Activated CD4-positive, alpha-beta T cell treated with anti-CD3 and anti-CD28 coated beads, Interleukin-2, amount 50 U/mL, for 16 hours (primary cell): ENCODE data around the gene PCDH9.

Source experiments
- DNase-seq: peaks from one replicate; pipeline ENCODE4 v3.0.0-alpha.2; 2020

The PCDH9 gene

GRCh38 chr13:67077132-67077531 is 153.0 kb downstream of the PCDH9 start:
- no peak for DNase-seq

- no peak for DNase-seq
These were observed 153.8 kb downstream of the PCDH9 start for GRCh38 chr13:67076378-67076777.

DNA sequence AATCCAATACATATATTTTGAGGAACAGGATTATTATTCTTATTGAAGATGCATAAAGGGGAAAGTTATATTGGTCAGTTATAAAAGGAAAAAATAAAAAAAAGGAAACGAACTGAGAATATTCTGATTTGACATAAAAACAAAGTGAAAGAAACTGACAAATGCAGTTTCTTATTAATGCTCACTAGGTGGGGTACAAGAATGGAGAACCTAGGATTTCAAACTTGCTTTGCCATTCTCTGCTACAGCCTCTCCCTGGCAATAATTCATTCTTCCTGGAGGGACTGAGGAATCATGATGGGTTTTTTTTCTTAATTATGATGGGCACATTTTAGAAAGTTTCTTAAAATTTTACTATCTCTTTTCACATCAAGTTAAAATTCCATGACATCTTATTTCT is 154.9 kb downstream of the PCDH9 start:
- DNase-seq = no peak

GRCh38 chr13:67071918-67072598 is 158.1 kb downstream of the PCDH9 start:
- no peak for DNase-seq

- DNase-seq = no peak
These were observed 159.8 kb downstream of the PCDH9 start for GRCh38 chr13:67070306-67070705.

DNA sequence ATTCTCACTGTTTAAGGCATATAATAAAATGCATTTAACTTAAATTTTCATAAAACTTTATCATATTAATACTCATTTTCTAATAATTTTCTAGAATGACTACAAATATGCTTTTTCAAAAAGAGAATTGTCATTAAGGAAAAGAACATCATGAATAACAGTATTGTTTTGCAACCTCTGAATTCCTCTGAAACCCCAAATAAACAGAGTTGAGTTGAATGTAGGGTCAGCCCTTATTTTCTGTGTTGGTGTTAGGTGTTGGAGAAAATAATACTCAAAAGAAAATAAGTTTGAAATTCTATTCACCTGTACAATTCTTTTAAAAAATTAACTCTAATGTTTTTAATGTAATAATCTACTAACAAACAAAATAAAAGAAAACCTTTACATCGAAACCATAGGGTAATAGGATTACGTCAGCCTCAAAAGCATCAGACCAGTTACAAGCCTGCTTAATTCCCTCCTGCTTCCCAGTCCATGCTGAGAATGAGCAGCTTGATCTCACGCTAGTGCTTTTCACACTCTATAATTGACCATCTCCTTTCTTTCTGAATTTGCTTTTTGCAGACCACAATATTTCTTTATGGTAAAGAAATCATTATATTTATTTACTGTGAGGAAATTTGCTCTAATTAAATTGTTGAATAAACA is 160.9 kb downstream of the PCDH9 start:
- no peak for DNase-seq

GRCh38 chr13:67064920-67065319 is 165.2 kb downstream of the PCDH9 start:
- no peak for DNase-seq

GRCh38 chr13:67063036-67063435 is 167.1 kb downstream of the PCDH9 start:
- DNase-seq = no peak

DNA sequence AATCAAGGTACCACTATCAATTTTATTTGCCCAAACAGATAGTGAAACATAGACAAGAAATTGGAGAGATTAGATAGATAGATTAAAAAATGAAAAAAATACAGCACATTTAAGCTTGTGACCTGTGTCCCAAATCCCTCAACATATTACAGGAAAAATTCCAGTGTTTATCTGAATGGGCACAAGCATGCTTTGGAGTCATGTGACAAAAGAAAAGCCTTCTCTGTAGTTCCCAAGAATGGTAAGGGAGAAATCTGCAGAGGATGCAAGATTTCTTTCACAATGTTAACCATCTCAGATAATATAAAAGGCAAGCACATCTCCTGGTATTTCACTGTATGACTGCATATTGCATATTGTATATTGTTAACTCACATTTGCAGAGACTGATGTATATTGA is 168.0 kb downstream of the PCDH9 start:
- DNase-seq = no peak

DNA sequence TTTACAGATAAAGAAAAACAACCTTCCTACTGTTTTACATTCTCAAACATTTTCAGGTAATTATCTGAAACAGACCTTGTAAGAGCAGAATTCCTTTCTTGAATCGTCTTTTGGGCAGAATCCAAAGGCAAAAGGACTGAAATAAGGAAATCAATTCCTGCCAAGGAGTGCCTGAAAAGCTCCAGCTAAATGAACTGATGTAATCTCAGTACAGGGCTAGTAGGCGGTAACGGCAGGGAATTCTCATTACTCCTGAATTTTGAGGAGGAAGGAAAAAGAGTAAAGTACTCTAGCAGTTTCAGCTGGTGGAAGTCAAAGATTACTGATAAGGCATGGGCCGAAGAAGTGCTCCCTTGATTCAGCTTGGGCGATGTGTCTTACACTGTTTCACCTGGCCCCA is 168.4 kb downstream of the PCDH9 start:
- DNase-seq = no peak

DNA sequence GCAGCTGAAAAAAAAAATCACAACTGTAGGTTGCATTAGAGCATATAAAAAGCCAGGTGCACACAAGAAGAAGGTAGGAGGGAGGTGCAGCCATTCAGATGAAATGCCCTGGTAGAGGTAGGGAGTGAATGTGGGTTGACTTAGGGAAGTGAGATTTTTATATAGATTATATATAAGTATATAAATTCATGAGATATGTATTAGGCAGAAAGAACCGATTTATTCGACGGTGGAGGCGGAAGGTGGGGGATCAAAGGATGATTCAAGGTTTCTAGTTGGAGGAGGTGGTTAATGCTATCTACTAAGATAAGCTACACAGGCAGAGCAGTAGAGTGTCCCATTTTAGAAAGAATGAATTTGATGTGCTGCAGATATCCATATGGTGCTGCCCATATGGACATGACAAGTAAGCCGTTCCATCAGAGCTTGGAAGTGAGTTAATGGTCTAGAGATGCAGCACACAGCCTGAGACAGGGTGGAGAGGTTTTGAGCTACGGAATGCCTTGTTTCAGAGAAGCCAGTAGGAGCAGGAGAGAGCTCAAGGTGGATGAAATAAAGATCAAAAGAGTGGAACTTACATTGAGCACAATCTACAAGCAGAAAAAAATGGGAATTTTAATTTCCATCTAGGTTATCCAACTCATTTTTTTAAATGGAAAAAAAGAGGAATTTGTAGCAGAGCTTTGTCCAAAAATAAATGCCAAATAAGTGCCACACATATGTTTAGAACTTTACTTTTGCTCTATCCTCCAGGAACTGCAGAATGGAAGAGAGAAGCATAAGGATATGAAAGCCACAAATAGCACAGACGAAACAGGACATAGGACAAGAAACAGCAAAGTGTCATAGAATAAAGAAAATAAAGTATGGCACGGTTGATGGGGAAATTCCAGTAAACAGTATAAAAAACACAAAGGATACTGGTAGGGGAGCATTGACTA is 177.3 kb downstream of the PCDH9 start:
- DNase-seq = no peak

DNA sequence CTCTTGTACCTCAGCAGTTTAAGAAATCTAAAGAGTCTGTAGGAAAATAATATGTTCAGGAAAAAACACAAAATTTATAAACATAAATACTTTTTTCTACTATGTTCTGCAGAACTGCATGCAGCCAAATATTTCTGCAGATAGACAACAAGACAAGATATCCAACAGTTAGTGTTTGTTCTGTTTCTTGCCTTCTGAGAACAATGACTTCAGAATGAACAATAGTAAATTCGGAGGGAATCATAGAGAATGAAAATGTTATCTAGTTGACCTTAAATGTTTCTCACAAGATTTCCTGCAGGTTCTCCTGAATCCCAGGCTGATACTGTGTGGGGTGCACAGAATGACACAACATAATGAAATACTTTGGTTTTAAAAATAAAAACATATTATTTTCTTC is 180.4 kb downstream of the PCDH9 start:
- DNase-seq = no peak

DNA sequence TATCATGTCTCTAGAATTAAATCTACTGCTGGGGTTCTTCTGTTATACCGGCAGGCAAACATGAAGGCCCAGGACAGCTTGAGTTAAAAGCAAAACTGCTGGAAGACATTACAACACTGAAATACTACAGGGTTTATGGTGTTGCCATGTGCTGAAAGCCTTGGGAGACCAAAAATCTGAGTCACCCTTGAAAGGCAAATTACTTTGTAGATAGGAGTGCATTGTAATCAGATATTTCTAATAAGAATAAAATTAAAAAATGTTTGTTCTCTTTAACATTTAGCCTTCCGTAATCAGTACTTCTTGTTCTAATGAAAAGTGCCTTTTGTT is 181.3 kb downstream of the PCDH9 start:
- DNase-seq = no peak

DNA sequence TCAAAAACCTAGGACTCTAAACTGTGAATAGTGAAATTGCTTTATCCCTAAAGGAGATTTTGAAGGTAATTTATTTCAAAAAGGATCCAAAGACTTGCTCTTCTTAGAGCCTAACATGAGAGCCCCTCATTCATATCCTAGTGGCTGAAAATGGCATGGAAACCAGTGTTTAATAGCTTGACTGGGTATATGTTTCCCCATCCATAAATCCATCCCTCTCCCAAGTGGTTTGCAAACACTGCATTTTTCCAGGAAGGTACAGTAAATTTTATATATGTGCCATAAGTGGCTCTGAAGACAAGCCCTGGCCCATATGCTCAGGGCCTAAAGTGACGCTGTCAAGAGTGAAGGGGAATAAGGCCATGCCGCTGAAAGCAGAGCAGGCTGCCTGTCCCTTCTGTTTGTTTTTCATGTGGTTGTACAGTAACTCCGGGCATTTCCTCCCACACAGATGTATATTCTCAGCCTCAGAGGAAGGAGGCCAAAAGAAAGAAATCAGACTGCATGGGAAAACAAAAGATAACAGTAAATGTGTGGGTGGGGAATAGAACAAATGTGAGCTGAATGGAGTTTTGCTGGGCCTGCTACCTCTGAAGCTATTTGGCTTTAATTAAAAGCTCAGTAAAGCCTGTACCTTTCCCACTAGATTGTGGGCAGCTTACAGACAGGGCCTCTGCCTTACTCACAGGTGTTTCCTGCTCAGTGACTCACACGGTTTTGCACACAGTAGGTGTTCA is 181.9 kb downstream of the PCDH9 start:
- no peak for DNase-seq

- no peak for DNase-seq
These were observed 184.8 kb downstream of the PCDH9 start for GRCh38 chr13:67045357-67045756.

DNA sequence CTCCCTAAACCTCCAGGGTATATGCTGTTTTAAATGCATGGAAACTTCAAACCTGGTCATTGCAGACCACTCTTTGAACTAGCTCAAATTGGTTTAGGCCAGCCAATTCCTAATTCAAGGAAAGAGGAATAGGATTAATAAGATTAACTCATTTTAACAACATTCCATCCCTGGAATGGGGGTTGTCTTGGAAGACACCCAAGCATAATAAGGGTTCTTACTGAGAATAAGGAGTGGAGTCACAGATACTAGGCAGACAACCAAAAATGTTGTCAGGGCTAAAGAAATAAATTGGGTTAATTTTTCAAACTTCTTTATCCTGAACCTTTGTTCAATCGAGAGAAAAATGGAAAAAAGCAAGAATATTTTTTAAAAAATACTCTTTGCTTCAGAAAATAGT is 186.2 kb downstream of the PCDH9 start:
- DNase-seq = no peak

GRCh38 chr13:67042556-67042955 is 187.6 kb downstream of the PCDH9 start:
- no peak for DNase-seq

- no peak for DNase-seq
These were observed 193.3 kb downstream of the PCDH9 start for GRCh38 chr13:67036699-67037457.

DNA sequence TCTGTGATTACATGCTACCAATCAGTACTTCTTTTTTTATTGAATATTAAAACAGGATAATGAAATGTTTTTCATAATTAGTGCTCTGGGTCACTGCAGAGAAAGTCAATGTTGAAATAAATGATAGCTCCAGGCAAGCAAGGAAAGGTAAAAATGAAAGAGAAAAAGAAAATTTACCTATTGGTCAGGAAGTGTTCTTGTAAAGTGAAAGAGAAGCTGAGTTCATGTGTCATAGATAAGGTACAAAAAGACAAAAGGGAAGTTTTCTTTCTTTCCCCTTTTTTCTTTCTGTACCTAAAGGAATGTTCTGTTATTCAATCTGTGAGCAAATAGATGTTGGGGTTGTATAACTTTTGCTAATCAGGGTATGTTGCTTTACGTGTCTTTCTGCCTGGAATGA is 197.0 kb downstream of the PCDH9 start:
- DNase-seq = no peak

DNA sequence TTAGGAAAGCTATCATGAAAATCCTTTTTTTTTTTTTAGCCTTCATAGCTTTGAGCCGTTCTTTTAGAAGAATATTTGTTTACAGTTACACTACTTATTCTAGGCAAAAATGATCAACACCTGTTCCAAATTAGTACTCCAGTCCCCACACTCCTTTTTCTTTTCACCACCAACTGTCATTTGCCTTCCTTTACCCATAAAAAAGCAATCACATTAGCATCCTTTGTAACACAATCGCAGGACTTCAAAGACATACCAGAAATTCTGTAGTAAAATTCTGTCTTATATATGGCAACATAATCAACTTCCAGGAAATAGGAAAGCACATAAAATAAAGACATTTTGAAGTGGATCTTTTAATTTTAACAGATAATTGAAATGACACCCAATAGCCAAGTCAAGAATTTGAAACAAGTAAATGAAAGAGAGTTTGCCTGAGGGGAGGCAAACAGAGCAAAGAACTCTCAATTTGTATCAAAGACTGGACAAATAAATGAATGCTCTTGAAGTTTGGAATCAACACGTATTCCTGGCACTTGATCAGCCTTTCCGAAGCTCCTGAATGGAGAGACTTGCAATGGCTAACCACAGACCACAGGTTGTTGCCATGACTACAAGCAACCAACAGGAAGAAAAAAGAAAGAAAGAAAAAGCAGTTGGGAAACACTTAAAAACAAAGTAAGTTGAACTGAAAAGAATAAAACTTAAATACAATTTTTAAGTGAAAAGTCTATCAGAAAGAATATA is 206.8 kb downstream of the PCDH9 start:
- no peak for DNase-seq

- DNase-seq = no peak
These were observed 211.4 kb downstream of the PCDH9 start for GRCh38 chr13:67018775-67019174.

DNA sequence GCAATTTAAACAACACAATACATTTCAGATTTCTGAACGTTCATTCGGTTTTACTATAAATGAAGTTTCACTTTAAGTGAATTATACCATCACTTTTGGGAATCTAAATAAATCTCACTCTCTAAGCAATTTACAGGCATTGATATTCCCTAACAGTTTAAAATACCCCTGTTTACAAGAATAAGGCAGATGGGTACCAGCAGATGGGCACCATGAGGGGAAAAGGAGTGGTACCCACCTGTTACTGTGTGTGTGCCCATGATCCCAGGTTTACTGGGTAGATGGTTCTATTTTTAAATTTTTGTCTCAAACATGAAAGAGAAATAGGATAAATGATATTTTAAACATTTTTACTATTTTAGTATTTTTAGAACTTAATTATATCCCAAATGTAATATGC is 212.9 kb downstream of the PCDH9 start:
- no peak for DNase-seq
